ENCODE measurements around the gene C1QTNF2.

Gene C1QTNF2

DNA sequence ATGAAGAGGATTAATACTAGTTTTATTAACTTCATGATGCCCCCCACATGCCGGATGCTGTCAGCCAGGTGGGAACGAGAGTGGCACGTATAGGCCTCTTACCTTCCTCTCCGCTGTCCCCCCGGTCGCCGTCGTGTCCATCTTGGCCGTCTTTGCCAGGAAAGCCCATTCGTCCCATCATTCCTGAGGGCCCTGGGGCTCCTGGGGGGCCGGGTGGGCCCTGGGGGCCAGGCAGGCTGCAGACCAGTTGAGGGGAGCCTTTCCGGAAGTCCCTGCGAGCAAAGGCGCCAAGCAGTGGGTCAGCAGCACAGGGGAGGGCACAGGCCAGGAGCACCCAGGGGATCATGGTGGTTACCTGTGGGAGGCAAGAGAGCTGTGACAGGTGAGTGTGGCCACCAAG, 15.8 kb downstream of the C1QTNF2 start:
- no peak overlapping the region for H3K4me3 ChIP-seq (ENCODE audit: low read depth, low read length)
- TF ChIP-seq, protein P1, sequence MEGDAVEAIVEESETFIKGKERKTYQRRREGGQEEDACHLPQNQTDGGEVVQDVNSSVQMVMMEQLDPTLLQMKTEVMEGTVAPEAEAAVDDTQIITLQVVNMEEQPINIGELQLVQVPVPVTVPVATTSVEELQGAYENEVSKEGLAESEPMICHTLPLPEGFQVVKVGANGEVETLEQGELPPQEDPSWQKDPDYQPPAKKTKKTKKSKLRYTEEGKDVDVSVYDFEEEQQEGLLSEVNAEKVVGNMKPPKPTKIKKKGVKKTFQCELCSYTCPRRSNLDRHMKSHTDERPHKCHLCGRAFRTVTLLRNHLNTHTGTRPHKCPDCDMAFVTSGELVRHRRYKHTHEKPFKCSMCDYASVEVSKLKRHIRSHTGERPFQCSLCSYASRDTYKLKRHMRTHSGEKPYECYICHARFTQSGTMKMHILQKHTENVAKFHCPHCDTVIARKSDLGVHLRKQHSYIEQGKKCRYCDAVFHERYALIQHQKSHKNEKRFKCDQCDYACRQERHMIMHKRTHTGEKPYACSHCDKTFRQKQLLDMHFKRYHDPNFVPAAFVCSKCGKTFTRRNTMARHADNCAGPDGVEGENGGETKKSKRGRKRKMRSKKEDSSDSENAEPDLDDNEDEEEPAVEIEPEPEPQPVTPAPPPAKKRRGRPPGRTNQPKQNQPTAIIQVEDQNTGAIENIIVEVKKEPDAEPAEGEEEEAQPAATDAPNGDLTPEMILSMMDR (IDR thresholded peaks at IDR 0.05; ENCODE audit: low read depth, low read length) = no peak

DNA sequence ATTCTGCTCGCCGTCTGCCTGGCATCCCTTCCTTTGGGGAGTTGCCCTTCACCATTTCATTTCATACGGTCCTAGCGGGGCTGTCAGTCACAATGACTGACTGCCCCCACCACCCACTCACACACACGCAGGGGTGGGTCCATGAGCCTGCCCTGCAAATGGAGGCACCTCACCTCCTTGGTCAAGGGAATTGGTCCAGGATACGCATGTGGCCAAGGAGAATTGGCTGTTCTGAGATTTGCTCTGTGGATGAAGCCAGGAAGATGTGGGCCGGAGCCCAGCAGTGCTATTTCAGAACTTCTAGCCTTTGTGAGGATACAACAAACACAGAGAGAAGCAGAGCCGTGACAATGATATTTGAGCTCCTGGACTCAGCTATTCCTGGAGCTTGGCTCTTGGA, 17.0 kb downstream of the C1QTNF2 start:
- no peak overlapping the region for H3K4me3 ChIP-seq (ENCODE audit: low read depth, low read length)
- TF ChIP-seq, protein P1 (IDR thresholded peaks at IDR 0.05; ENCODE audit: low read depth, low read length) = no peak

DNA sequence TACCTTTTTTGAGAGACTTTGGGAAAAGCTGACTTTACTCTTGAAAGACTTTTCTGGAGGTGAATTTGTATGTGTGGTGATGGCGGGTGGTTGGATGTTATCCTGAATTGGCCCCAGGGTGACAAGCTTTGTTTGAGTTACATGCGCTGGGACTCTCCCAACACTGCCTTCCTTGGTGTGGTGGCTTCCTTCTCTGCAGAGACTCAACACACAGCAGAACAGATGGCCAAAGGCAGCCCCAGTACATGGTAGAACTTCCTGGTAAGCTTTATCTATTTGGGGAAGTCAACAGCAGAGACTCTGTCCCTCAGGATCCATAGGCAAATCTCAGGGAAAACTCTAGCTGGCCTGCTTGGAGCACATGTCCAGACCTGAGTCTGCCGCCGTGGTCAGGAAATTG, 18.1 kb downstream of the C1QTNF2 start:
- TF ChIP-seq, protein P1 (IDR thresholded peaks at IDR 0.05; ENCODE audit: low read depth, low read length) = no peak
- no peak overlapping the region for H3K4me3 ChIP-seq (ENCODE audit: low read depth, low read length)

DNA sequence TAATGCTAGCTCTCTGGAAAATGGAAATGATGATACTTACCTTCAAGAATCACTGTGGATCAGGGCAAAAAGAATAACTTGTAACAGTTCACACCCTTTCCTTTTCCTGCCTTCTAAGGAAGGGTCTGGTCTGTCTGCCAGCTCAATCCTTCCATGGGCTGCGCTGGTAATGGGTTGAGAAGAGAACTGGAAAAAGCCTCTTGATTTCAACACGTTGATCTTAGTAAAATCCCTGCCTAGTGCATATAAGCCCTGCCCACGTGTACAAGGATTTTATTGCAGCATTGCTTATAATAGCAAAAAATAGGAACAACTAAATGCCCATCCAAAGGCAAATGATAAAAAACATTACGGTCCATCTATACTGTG, 20.5 kb downstream of the C1QTNF2 start:
- H3K4me3 ChIP-seq (ENCODE audit: low read depth, low read length) = no peak overlapping the region
- TF ChIP-seq, protein P1 (IDR thresholded peaks at IDR 0.05; ENCODE audit: low read depth, low read length) = no peak

DNA sequence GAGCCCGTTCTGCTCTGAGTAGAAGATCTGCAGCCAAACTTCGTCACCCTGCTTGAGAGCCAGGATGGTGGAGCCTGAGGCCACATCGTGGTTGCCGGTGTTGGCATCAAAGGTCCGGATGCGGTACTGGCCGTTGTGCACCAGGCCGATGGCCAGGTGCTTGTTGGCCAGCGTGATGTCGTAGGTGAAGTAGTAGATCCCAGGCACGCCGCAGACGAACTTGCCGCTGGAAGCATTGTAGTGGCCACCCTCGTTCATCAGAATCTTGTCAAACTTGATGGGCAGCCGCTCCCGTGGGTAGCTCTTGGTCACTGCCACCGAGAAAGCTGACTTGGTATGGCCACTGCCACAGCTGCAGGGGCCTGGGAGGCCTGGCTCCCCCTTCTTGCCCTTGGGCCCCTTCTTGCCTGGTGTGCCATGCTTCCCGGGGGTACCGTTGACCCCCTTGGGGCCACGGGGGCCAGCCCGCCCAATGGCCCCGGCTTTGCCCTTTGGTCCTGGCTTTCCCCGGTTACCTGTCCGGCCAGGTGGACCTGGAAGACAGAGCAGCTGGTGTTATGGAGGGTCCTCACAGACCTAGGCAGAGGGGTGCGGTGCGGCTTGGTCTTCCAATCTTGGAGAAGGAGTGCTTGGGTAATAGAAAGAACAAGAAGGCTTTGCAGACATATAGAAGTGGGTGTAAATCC, 21.0 kb downstream of the C1QTNF2 start:
- no peak overlapping the region for H3K4me3 ChIP-seq (ENCODE audit: low read depth, low read length)
- TF ChIP-seq, protein P1 (IDR thresholded peaks at IDR 0.05; ENCODE audit: low read depth, low read length) = no peak

DNA sequence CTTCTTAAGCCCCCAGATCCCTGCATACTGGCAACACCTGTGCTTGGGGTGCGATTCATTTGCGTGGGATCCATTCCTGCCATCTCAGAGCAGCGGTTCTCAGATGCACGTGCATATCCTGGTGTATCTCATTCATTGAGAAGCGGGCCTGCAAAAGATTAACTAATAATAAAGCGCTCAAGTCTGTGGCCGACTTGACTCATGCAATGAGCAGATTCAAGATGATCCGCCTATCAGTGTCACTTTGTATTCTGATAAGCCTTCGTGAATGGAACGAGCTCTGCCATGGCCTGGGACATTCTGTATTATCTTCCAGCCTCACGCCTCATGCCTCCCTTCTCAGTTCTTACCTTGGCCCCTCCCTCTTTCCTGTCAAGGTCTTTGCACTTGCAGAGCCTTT, 22.3 kb downstream of the C1QTNF2 start:
- TF ChIP-seq, protein P1 (IDR thresholded peaks at IDR 0.05; ENCODE audit: low read depth, low read length) = no peak

DNA sequence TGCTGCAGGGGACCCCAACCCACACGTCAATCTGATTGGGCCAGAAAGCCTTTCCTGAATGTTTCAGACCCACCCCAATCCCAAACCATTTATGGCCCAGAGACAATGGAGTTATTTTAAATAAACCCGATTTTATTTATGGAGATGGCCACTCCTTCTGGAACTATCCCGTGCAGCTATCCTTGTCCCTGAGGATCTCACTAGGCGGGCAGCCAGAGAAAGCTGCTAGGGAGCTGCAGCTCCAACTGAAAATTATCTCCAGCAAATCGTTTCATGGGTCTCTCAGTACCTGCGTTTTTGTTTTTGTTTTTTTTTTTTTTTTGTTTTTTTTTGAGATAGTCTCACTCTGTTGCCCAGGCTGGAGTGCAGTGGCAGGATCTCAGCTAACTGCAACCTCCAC, 23.0 kb downstream of the C1QTNF2 start:
- TF ChIP-seq, protein P1 (IDR thresholded peaks at IDR 0.05; ENCODE audit: low read depth, low read length) = no peak

More for the DNA sequence above, 22.3 kb downstream of the C1QTNF2 start:
- H3K4me3 ChIP-seq (ENCODE audit: low read depth, low read length) = no peak overlapping the region

More for the DNA sequence above, 23.0 kb downstream of the C1QTNF2 start:
- H3K4me3 ChIP-seq (ENCODE audit: low read depth, low read length) = no peak overlapping the region

Measured in WI38 (cell line).